Fibroblast of skin of back (primary cell): ENCODE data around the gene TAF11L11. TPM values are rescaled to one million over a fixed set of nuclear protein-coding genes. Genes with fewer than 3 reads are reported as not detected.
"Not testable (repeated sequence)": the region's sequence is repeated elsewhere in the genome, so short reads cannot be mapped to it uniquely, and the experiment has no call there.

Source experiments
- DNase-seq: peaks from one replicate; pipeline ENCODE4 v3.0.0-alpha.2; 2013
- polyA plus RNA-seq, 2 experiments: library from polyadenylated mRNA; unstranded; fragments of 120-200 nt; gene quantifications; one replicate each; pipeline ENCODE4 v1.2.1, GENCODE V29; 2013; ENCODE audit not compliant: insufficient read length in 2 of 2

Gene TAF11L11
- polyA plus RNA-seq (2013, experiment 1 of 2; ENCODE audit: insufficient read length), result not detected
- polyA plus RNA-seq (2013, experiment 2 of 2; ENCODE audit: insufficient read length), result not detected

GRCh38 chr5:17603880-17604279 is at the start of gene TAF11L11:
Gene TAF11L11 (plus strand): TSS chr5:17604183.
- DNase-seq, result not testable (repeated sequence)

- not testable (repeated sequence) for DNase-seq
Measured at GRCh38 chr5:17585658-17586057, 18.3 kb upstream of the TAF11L11 start, which contains the start of gene TAF11L7. Gene TAF11L7 (minus strand): TSS chr5:17585758.

DNA sequence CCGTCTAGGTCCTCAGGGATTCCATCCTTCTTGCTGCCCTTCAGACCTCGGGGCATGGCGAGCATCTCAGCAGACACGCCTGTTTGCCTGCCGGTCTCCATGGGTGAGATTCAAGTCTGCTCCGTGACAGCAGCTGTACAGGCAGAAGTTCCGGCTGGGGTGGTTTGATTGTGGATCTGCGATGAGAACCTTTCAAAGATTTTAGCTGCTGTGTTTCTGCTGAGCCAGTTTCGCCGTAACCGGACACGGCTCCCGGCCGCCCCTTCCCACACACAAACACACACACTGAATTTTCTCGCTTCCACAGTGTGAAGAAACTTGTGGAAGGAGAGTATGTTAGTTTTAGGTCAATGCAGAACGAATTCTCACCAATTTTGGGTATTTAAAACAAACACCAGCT is 13.1 kb upstream of the TAF11L11 start, which contains the start of gene TAF11L8:
TSS of gene TAF11L8 (minus strand) at position 101 of the 400 bp plus-strand sequence.
- not testable (repeated sequence) for DNase-seq

DNA sequence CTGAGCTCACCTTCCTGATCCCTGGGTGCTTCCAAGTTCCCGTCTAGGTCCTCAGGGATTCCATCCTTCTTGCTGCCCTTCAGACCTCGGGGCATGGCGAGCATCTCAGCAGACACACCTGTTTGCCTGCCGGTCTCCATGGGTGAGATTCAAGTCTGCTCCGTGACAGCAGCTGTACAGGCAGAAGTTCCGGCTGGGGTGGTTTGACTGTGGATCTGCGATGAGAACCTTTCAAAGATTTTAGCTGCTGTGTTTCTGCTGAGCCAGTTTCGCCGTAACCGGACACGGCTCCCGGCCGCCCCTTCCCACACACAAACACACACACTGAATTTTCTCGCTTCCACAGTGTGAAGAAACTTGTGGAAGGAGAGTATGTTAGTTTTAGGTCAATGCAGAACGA is 9.7 kb upstream of the TAF11L11 start, which contains the start of gene TAF11L9:
TSS of gene TAF11L9 (minus strand) at position 140 of the 400 bp plus-strand sequence.
- DNase-seq, result not testable (repeated sequence)

DNA sequence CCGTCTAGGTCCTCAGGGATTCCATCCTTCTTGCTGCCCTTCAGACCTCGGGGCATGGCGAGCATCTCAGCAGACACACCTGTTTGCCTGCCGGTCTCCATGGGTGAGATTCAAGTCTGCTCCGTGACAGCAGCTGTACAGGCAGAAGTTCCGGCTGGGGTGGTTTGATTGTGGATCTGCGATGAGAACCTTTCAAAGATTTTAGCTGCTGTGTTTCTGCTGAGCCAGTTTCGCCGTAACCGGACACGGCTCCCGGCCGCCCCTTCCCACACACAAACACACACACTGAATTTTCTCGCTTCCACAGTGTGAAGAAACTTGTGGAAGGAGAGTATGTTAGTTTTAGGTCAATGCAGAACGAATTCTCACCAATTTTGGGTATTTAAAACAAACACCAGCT is 6.3 kb upstream of the TAF11L11 start, which contains the start of gene TAF11L10:
TSS of gene TAF11L10 (minus strand) at position 101 of the 400 bp plus-strand sequence.
- not testable (repeated sequence) for DNase-seq

DNA sequence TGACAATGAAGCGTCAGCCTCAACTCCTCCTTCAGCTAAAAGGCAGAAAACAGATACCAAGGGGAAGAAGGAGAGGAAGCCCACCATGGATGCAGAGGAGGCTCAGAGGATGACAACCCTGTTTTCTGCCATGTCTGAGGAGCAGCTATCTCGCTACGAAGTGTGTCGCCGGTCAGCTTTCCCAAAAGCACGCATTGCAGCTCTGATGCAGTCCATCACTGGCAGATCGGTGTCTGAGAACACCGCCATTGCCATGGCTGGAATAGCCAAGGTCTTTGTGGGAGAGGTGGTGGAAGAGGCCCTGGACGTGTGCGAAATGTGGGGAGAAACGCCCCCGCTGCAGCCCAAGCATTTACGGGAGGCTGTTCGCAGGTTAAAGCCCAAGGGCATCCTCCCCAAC is 968 bp downstream of the TAF11L11 start:
- no peak for DNase-seq

DNA sequence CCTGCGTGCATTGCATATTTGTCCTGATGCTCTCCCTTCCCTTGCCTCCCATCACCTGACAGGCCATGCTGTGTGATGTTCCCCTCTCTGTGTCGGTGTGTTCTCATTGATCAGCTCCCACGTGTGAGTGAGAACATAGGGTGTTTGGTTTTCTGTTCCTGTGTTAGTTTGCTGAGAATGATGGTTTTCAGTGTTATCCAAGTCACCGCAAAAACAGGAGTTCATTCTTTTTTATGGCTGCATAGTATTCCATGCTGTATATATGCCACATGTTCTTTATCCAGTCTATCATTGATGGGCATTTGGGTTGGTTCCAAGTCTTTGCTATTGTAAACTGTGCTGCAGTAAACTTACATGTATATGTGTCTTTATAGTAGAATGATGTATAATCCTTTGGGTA is 3.5 kb downstream of the TAF11L11 start:
- not testable (repeated sequence) for DNase-seq

DNA sequence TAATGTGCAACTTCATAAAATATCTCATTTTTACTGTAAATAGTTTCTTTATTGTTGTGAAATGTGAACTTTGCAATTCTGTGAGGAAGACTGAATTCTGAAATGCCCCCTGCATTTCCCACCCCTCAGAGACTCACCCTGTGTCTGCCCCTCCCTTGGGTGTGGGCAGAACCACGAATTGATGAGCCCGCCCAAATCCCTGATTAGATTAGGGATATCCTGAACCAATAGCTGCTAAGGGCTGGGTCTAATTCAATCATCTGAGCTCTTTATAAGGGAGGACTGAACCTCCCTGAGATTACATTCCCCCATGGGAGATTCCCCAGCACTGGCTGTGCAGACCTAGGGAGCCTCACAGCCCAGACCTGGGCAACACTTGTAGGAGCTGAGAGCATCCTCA is 6.1 kb downstream of the TAF11L11 start, which contains the start of gene TAF11L12:
TSS of gene TAF11L12 (plus strand) at position 301 of the 400 bp plus-strand sequence.
- not testable (repeated sequence) for DNase-seq

GRCh38 chr5:17614872-17615605 is 11.1 kb downstream of the TAF11L11 start:
- no peak for DNase-seq

DNA sequence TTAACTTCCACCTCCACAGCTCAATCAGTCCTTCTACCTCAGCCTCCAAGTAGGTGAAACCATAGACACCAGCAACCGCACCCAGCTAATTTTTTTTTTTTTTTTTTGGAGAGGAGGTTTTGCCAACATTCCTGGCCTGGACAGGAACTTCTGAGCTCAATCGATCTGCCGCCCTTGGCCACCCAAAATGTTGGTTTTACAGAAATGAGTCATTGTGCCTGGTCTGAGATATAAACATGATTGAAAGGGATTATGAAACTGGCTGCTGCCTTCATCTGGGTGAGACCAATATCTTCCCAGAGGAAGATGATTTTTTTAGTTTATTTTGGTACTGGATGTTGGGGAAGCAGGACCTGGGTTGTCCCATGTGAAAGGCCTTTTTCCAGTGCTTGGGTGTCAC is 15.4 kb downstream of the TAF11L11 start:
- DNase-seq, result no peak

GRCh38 chr5:17620627-17621026 is 16.6 kb downstream of the TAF11L11 start:
- DNase-seq, result no peak

GRCh38 chr5:17625686-17626085 is 21.7 kb downstream of the TAF11L11 start:
- DNase-seq, result no peak

- DNase-seq, result not testable (repeated sequence)
Measured at GRCh38 chr5:17631788-17632187, 27.8 kb downstream of the TAF11L11 start, which contains the start of gene TAF11L13. Gene TAF11L13 (plus strand): TSS chr5:17632088.

DNA sequence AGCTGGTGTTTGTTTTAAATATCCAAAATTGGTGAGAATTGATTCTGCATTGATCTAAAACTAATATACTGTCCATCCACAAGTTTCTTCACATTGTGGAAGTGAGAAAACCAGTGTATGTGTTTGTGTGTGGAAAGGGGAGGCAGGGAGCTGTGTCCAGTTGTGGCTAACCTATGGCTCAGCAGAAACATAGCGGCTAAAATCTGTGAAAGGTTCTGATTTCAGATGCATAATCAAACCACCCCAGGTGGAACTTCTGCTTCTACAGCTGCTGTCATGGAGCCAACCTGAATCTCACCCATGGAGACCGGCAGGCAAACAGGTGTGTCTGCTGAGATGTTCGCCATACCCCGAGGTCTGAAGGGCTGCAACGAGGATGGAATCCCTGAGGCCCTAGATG is 30.2 kb downstream of the TAF11L11 start, which contains the start of gene TAF11L14:
TSS of gene TAF11L14 (plus strand) at position 301 of the 400 bp plus-strand sequence.
- no peak for DNase-seq

- not testable (repeated sequence) for DNase-seq
Measured at GRCh38 chr5:17649232-17649631, 45.2 kb downstream of the TAF11L11 start.

GRCh38 chr5:17655201-17655759 is 51.3 kb downstream of the TAF11L11 start:
- not testable (repeated sequence) for DNase-seq
